Epithelial cell of esophagus (primary cell): Measurements from ENCODE around the gene CDH13.

Experiments used
- DNase-seq: peaks from one replicate; pipeline ENCODE4 v3.0.0; 2010; ENCODE audit warnings: low read depth
- H3K4me3 ChIP-seq: 2 replicates; pipeline ENCODE4 v1.5.1; 2011; ENCODE audit warnings: mild to moderate bottlenecking, low read length, control low read depth
- TF ChIP-seq, protein P1 (sequence below): IDR thresholded peaks from 2 replicates; pipeline ENCODE4 v1.5.1; 2011; ENCODE audit warnings: low read depth, mild to moderate bottlenecking, low read length, control low read depth, inconsistent platforms; ENCODE audit not compliant: insufficient read depth; ENCODE audit errors: missing control alignments

Gene CDH13

GRCh38 chr16:83717814-83718213 lies 1091.0 kb downstream of the CDH13 start:
- H3K4me3 ChIP-seq, result no peak overlapping the region
- TF ChIP-seq, protein P1, sequence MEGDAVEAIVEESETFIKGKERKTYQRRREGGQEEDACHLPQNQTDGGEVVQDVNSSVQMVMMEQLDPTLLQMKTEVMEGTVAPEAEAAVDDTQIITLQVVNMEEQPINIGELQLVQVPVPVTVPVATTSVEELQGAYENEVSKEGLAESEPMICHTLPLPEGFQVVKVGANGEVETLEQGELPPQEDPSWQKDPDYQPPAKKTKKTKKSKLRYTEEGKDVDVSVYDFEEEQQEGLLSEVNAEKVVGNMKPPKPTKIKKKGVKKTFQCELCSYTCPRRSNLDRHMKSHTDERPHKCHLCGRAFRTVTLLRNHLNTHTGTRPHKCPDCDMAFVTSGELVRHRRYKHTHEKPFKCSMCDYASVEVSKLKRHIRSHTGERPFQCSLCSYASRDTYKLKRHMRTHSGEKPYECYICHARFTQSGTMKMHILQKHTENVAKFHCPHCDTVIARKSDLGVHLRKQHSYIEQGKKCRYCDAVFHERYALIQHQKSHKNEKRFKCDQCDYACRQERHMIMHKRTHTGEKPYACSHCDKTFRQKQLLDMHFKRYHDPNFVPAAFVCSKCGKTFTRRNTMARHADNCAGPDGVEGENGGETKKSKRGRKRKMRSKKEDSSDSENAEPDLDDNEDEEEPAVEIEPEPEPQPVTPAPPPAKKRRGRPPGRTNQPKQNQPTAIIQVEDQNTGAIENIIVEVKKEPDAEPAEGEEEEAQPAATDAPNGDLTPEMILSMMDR, result no peak
- DNase-seq, result no peak

DNA sequence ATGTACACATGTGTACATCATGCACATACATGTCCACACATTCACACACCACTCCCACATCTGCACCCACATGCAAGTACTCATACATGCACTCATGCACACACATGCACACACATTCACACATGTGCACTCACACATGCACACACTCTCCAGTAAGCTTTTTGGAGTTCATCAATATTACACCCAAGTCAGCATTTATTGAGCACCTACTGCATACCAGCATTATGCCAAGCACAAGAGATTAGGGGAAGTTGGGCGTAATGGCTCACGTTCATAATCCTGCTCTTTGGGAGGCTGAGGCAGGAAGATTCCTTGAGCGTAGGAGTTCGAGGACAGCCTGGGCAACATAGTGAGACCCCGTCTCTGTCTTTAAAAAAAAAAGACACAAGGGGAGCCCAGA lies 1093.4 kb downstream of the CDH13 start:
- DNase-seq, result no peak
- TF ChIP-seq, protein P1, result no peak

GRCh38 chr16:83720981-83721380 lies 1094.2 kb downstream of the CDH13 start:
- no peak overlapping the region for H3K4me3 ChIP-seq
- no peak for DNase-seq
- TF ChIP-seq, protein P1, result no peak

More for the DNA sequence above, 1093.4 kb downstream of the CDH13 start:
- no peak overlapping the region for H3K4me3 ChIP-seq

GRCh38 chr16:83721676-83722075 lies 1094.9 kb downstream of the CDH13 start:
- no peak for DNase-seq
- TF ChIP-seq, protein P1, result no peak

GRCh38 chr16:83722456-83723183 lies 1095.9 kb downstream of the CDH13 start:
- H3K4me3 ChIP-seq, result no peak overlapping the region
- TF ChIP-seq, protein P1, result no peak
- no peak for DNase-seq

More at GRCh38 chr16:83721676-83722075, 1094.9 kb downstream of the CDH13 start:
- no peak overlapping the region for H3K4me3 ChIP-seq

- TF ChIP-seq, protein P1, result no peak
- no peak for DNase-seq
- no peak overlapping the region for H3K4me3 ChIP-seq
Measured at GRCh38 chr16:83723244-83723643, 1096.5 kb downstream of the CDH13 start.

GRCh38 chr16:83723901-83724300 lies 1097.1 kb downstream of the CDH13 start:
- TF ChIP-seq, protein P1, result no peak
- H3K4me3 ChIP-seq, result no peak overlapping the region
- DNase-seq, result no peak
